ENCODE results near the gene SMU1. TPM values are rescaled to one million over a fixed set of nuclear protein-coding genes. Genes with fewer than 3 reads are reported as not detected.

SMU1 gene
- total RNA-seq, 2 experiments from 2014 or later = 22.0 to 27.9 TPM

GRCh38 chr9:33112094-33112493, 35.6 kb upstream of the SMU1 start:
- no peak for DNase-seq (ENCODE audit: low spot score)
- Histone ChIP-seq H3K79me2 (ENCODE audit: insufficient read depth, low read depth, low read length) (no peaks in the 10 kb centered on the region), H3K9me3 (ENCODE audit: low read length) (no peaks in the 10 kb centered on the region), H3K27ac (ENCODE audit: low read depth, low read length, poor library complexity, severe bottlenecking) (no peak overlapping the region), H3K36me3 (ENCODE audit: insufficient read depth, low read length) (peaks cover 19% of the 10 kb centered on the region; the same call in 1 of the 2 replicates), H4K20me1 (ENCODE audit: insufficient read depth, low read length) (no peaks in the 10 kb centered on the region), H3K4me2 (ENCODE audit: low read length) (no peak overlapping the region), H2AFZ (ENCODE audit: low read length) (no peak overlapping the region), H3K4me3 (ENCODE audit: low read depth, low read length, poor library complexity, severe bottlenecking) (no peak overlapping the region), H3K9me2 (ENCODE audit: insufficient read depth, low read length) (no peaks in the 10 kb centered on the region), H3K4me1 (ENCODE audit: insufficient read depth, low read length, poor library complexity, severe bottlenecking) (peaks cover 16% of the 10 kb centered on the region)
- intact Hi-C loops (cut with micrococcal nuclease; ENCODE audit: unreplicated experiment) = no loop called here
- ChIA-PET CTCF (ENCODE audit: unreplicated experiment) (no interaction called here), POLR2A (no interaction called here)
- TF ChIP-seq, protein P1, sequence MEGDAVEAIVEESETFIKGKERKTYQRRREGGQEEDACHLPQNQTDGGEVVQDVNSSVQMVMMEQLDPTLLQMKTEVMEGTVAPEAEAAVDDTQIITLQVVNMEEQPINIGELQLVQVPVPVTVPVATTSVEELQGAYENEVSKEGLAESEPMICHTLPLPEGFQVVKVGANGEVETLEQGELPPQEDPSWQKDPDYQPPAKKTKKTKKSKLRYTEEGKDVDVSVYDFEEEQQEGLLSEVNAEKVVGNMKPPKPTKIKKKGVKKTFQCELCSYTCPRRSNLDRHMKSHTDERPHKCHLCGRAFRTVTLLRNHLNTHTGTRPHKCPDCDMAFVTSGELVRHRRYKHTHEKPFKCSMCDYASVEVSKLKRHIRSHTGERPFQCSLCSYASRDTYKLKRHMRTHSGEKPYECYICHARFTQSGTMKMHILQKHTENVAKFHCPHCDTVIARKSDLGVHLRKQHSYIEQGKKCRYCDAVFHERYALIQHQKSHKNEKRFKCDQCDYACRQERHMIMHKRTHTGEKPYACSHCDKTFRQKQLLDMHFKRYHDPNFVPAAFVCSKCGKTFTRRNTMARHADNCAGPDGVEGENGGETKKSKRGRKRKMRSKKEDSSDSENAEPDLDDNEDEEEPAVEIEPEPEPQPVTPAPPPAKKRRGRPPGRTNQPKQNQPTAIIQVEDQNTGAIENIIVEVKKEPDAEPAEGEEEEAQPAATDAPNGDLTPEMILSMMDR (conservative IDR thresholded peaks at IDR 0.05; ENCODE audit: low read length) = no peak
- no peak for TF ChIP-seq EZH2phosphoT487 (IDR thresholded peaks at IDR 0.05; ENCODE audit: borderline replicate concordance, low read depth, low read length)
- no TSS peak for BruUV-seq (replicated peaks)

DNA sequence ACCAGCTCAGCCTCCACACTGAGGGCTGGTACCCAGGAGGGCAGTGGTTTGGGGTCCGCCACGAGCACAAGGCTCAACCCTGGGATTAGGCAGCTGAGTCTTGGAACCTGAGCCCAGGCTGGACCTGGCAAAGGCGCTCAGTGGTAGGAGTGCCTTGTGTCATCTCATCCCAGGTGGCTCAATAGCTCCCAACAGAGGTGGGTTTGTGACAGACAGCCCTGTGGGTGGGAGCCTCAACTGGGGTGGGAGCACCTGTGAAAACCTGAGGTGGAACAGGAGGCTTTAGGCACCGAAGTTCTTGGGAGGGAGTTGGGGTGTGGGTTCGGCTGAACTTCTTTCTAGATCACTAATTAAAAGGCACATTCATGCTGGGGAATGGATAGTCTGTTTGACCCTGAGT, 35.2 kb upstream of the SMU1 start:
- no peak overlapping the region for H3K27ac ChIP-seq (ENCODE audit: low read depth, low read length, poor library complexity, severe bottlenecking)
- intact Hi-C loops (cut with micrococcal nuclease; ENCODE audit: unreplicated experiment) = no loop called here

GRCh38 chr9:33110686-33111085, 34.2 kb upstream of the SMU1 start:
- Histone ChIP-seq H3K9me3 (ENCODE audit: low read length) (no peaks in the 10 kb centered on the region), H3K36me3 (ENCODE audit: insufficient read depth, low read length) (peaks cover 18% of the 10 kb centered on the region; the same call in 1 of the 2 replicates), H4K20me1 (ENCODE audit: insufficient read depth, low read length) (no peaks in the 10 kb centered on the region), H3K79me2 (ENCODE audit: insufficient read depth, low read depth, low read length) (no peaks in the 10 kb centered on the region), H2AFZ (ENCODE audit: low read length) (no peak overlapping the region), H3K4me2 (ENCODE audit: low read length) (no peak overlapping the region), H3K9me2 (ENCODE audit: insufficient read depth, low read length) (no peaks in the 10 kb centered on the region), H3K4me1 (ENCODE audit: insufficient read depth, low read length, poor library complexity, severe bottlenecking) (peaks cover 16% of the 10 kb centered on the region), H3K4me3 (ENCODE audit: low read depth, low read length, poor library complexity, severe bottlenecking) (no peak overlapping the region), H3K27ac (ENCODE audit: low read depth, low read length, poor library complexity, severe bottlenecking) (no peak overlapping the region)
- intact Hi-C loops (cut with micrococcal nuclease; ENCODE audit: unreplicated experiment) = no loop called here
- TF ChIP-seq, protein P1 (conservative IDR thresholded peaks at IDR 0.05; ENCODE audit: low read length) = no peak
- no peak for TF ChIP-seq EZH2phosphoT487 (IDR thresholded peaks at IDR 0.05; ENCODE audit: borderline replicate concordance, low read depth, low read length)
- no peak for DNase-seq (ENCODE audit: low spot score)
- ChIA-PET CTCF (ENCODE audit: unreplicated experiment) (no interaction called here), POLR2A (interaction anchor here (1.6 kb wide), 1 partner anchor 116 kb away, joined by 6 read pairs; no protein-coding TSS in a partner anchor)
- TSS peak; percentile 49 for BruUV-seq (replicated peaks)

More for the DNA sequence above, 35.2 kb upstream of the SMU1 start:
- Histone ChIP-seq H4K20me1 (ENCODE audit: insufficient read depth, low read length) (no peaks in the 10 kb centered on the region), H3K4me1 (ENCODE audit: insufficient read depth, low read length, poor library complexity, severe bottlenecking) (peaks cover 16% of the 10 kb centered on the region), H3K9me2 (ENCODE audit: insufficient read depth, low read length) (no peaks in the 10 kb centered on the region), H3K9me3 (ENCODE audit: low read length) (no peaks in the 10 kb centered on the region), H2AFZ (ENCODE audit: low read length) (no peak overlapping the region), H3K36me3 (ENCODE audit: insufficient read depth, low read length) (peaks cover 19% of the 10 kb centered on the region; the same call in 1 of the 2 replicates), H3K4me3 (ENCODE audit: low read depth, low read length, poor library complexity, severe bottlenecking) (no peak overlapping the region), H3K4me2 (ENCODE audit: low read length) (no peak overlapping the region), H3K79me2 (ENCODE audit: insufficient read depth, low read depth, low read length) (no peaks in the 10 kb centered on the region)
- DNase-seq (ENCODE audit: low spot score) = no peak
- TF ChIP-seq EZH2phosphoT487 (IDR thresholded peaks at IDR 0.05; ENCODE audit: borderline replicate concordance, low read depth, low read length) = no peak
- TF ChIP-seq, protein P1 (conservative IDR thresholded peaks at IDR 0.05; ENCODE audit: low read length) = no peak
- ChIA-PET POLR2A (no interaction called here), CTCF (ENCODE audit: unreplicated experiment) (no interaction called here)
- BruUV-seq (replicated peaks) = no TSS peak

All from OCI-LY7 (cell line).